ENCODE data around the gene PPFIBP1.

DNA sequence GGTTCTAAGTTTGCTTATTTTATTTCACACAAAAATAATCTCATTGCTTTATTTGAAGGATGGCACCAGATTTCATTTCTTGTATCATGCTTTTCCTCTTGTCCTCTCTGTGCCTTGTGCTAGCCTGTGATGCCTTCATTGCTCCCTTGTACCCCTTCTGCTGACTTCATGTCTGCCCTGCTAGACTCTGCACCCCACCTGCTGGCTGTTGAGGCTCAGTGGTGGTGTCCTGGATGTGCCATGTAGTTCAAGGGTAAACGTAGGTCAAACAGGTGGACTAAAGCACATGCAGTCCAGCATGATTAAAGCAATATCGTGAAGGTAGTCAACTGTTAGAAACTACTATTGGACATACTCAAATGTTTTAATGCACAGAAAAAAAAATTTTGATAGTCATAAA is 208.3 kb downstream of the PPFIBP1 start:
- TF ChIP-seq, protein P1, sequence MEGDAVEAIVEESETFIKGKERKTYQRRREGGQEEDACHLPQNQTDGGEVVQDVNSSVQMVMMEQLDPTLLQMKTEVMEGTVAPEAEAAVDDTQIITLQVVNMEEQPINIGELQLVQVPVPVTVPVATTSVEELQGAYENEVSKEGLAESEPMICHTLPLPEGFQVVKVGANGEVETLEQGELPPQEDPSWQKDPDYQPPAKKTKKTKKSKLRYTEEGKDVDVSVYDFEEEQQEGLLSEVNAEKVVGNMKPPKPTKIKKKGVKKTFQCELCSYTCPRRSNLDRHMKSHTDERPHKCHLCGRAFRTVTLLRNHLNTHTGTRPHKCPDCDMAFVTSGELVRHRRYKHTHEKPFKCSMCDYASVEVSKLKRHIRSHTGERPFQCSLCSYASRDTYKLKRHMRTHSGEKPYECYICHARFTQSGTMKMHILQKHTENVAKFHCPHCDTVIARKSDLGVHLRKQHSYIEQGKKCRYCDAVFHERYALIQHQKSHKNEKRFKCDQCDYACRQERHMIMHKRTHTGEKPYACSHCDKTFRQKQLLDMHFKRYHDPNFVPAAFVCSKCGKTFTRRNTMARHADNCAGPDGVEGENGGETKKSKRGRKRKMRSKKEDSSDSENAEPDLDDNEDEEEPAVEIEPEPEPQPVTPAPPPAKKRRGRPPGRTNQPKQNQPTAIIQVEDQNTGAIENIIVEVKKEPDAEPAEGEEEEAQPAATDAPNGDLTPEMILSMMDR (IDR thresholded peaks at IDR 0.05), result peak in 1 of 6 experiments; percentile 5
- TF ChIP-seq POLR2AphosphoS5 (IDR thresholded peaks at IDR 0.05), result no peak
- TF ChIP-seq POLR2A (IDR thresholded peaks at IDR 0.05), result no peak
- TF ChIP-seq EP300 (IDR thresholded peaks at IDR 0.05), result no peak

Data from upper lobe of left lung (tissue), 4 donors.